ENCODE measurements around the gene TMEM185B.

DNA sequence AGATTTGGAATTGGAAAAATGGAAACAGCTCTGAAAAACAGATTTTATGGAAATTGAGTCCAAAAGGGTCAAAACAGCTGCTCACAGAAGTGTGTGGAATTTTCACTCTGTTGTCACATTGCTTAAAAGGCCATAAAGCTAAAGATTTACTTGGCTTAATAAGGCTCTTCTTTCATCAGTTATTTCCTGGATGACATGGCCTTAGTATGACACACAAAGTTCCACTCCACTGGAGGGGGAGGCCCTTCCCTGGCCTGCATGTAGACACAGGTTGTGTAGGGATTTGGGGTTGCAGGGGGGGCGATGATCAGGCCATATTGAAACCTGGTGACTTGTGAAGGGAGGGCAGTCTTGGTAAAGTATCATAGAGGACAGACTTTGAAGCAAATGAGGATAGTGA, 34.0 kb downstream of the TMEM185B start:
- TF ChIP-seq GATA3 (IDR thresholded peaks at IDR 0.05; ENCODE audit: low read depth, low read length) (no peak), GATA2 (IDR thresholded peaks at IDR 0.05; ENCODE audit: low read depth, low read length) (no peak)

Data from SH-SY5Y (cell line).